Daoy (cell line): Measurements from ENCODE around the gene C1QA. TPM values are rescaled to one million over a fixed set of nuclear protein-coding genes. Genes with fewer than 3 reads are reported as not detected.
"Not testable (repeated sequence)": the region's sequence is repeated elsewhere in the genome, so short reads cannot be mapped to it uniquely, and the experiment has no call there.

Experiments used
- DNase-seq: peaks from one replicate; pipeline ENCODE4 v3.0.0-alpha.2; 2015; ENCODE audit warnings: low read depth
- total RNA-seq: library from RNA; depleted of rRNA; stranded (reverse); fragments of >200 nt; shearing (Covaris generic); gene quantifications from 2 replicates; pipeline ENCODE4 v1.2.3, GENCODE V29; 2014; rRNA removed

C1QA gene
- total RNA-seq, 1 experiment from 2014 or later = not detected

- DNase-seq = peak; percentile 72
Measured at GRCh38 chr1:22673486-22674409, 37.3 kb downstream of the C1QA start.

GRCh38 chr1:22674410-22674749, 38.0 kb downstream of the C1QA start:
- no peak for DNase-seq

- not testable (repeated sequence) for DNase-seq
Measured at GRCh38 chr1:22676151-22676550, 39.7 kb downstream of the C1QA start.

GRCh38 chr1:22676916-22677583, 40.6 kb downstream of the C1QA start:
- no peak for DNase-seq

- DNase-seq = no peak
Measured at GRCh38 chr1:22677931-22678896, 41.8 kb downstream of the C1QA start.

GRCh38 chr1:22680726-22681125, 44.3 kb downstream of the C1QA start:
- DNase-seq = no peak

GRCh38 chr1:22681556-22682276, 45.3 kb downstream of the C1QA start:
- no peak for DNase-seq

GRCh38 chr1:22683547-22683946, 47.1 kb downstream of the C1QA start:
- no peak for DNase-seq

GRCh38 chr1:22685591-22686059, 49.2 kb downstream of the C1QA start:
- DNase-seq = no peak

- no peak for DNase-seq
Measured at GRCh38 chr1:22687191-22687590, 50.8 kb downstream of the C1QA start.

GRCh38 chr1:22688466-22688865, 52.0 kb downstream of the C1QA start:
- DNase-seq = no peak

Other genes starting within 250 kb of the C1QA start
- 10.7 and 13.0 TPM in 2 replicates for gene ZBTB40, start 184.8 kb upstream of the C1QA start, total RNA-seq
- not detected in 2 replicates for gene EPHA8, start 73.1 kb upstream of the C1QA start, total RNA-seq
- gene C1QC, start 7.0 kb downstream of the C1QA start, total RNA-seq = not detected in 2 replicates
- gene C1QB, start 16.6 kb downstream of the C1QA start, total RNA-seq = not detected in 2 replicates
- 80.0 and 94.2 TPM in 2 replicates for gene EPHB2, start 74.2 kb downstream of the C1QA start, total RNA-seq